K562 (cell line): ENCODE results near the gene MFAP2. TPM values are rescaled to one million over a fixed set of nuclear protein-coding genes. Genes with fewer than 3 reads are reported as not detected.
A peak's percentile ranks its signal among the peaks of the same experiment; 100 is the strongest.

Source experiments
- ATAC-seq: fragments of 200-7000 bp; cut with Tn5 transposase; 3 replicates; pipeline ENCODE4 v1.9.1; 2020; ENCODE audit warnings: moderate library complexity
- BruUV-seq: library from RNA; stranded (reverse); fragments of 400-500 nt; replicated peaks from 2 replicates; lab custom pipeline; 2021; lab: Mats Ljungman, UMichigan
- CTCF ChIA-PET: fragments of 300-600 bp; formaldehyde crosslinking; extraction: SDS; loops from one replicate; lab custom pipeline; 2021; ENCODE audit warnings: low intra/inter-chr PET ratio; lab: Yijun Ruan, JAX
- POLR2A ChIA-PET: fragments of 300-600, 350-650 bp; sonication (Branson Sonifier 250); formaldehyde crosslinking; extraction: SDS; loops from one replicate; lab custom pipeline; 2021; ENCODE audit warnings: antibody characterized with exemption, inconsistent platforms; lab: Yijun Ruan, JAX
- DNase-seq, 4 experiments: peaks; one replicate each; pipeline versions ENCODE4 v3.0.0 to v3.0.0-alpha.2; 2011 to 2018; ENCODE audit warnings: low spot score in 3 of 4, mixed read lengths in 3 of 4; ENCODE audit errors: extremely low read depth in 1 of 4
- FAIRE-seq: peaks from 2 replicates; lab custom pipeline; 2011; peaks lifted over from hg19 to GRCh38; lab: Jason Lieb, UNC
- H2AFZ ChIP-seq: 2 replicates; pipeline ENCODE4 v1.6.0; 2011; ENCODE audit warnings: low read depth, low read length, control low read depth, inconsistent platforms
- H3K27ac ChIP-seq: fragments of 200-600 bp; 3 replicates; pipeline ENCODE4 v1.8.0; 2011; ENCODE audit warnings: low read depth, mild to moderate bottlenecking, control low read depth, inconsistent platforms, low read length, moderate library complexity, mixed read lengths; ENCODE audit errors: extremely low read depth
- H3K27me3 ChIP-seq, 2 experiments: fragments of 300-600 bp in 1 of 2; 2 replicates in 1 of 2; 3 replicates in 1 of 2; pipeline versions ENCODE4 v1.6.0 to v1.8.0; 2011; ENCODE audit warnings: inconsistent platforms in 2 of 2, low read length in 2 of 2, mild to moderate bottlenecking in 1 of 2, mixed read lengths in 1 of 2, moderate library complexity in 1 of 2; ENCODE audit not compliant: control insufficient read depth in 2 of 2, insufficient read depth in 2 of 2
- H3K36me3 ChIP-seq: fragments of 300-600 bp; 3 replicates; pipeline ENCODE4 v1.8.0; 2011; ENCODE audit warnings: mild to moderate bottlenecking, low read length, inconsistent platforms; ENCODE audit not compliant: control insufficient read depth, insufficient read depth
- H3K4me1 ChIP-seq, 2 experiments: fragments of 200-600 bp in 1 of 2; replicated peaks in 1 of 2; 2 replicates in 1 of 2; 3 replicates in 1 of 2; pipeline versions ENCODE4 v1.5.1 to v1.8.0; 2011; ENCODE audit warnings: inconsistent platforms in 2 of 2, low read length in 2 of 2, mild to moderate bottlenecking in 1 of 2, mixed read lengths in 1 of 2, moderate library complexity in 1 of 2; ENCODE audit not compliant: control insufficient read depth in 2 of 2, insufficient read depth in 2 of 2
- H3K4me2 ChIP-seq: 2 replicates; pipeline ENCODE4 v1.6.1; 2011; ENCODE audit warnings: low read length, control low read depth, inconsistent platforms, mixed read lengths; ENCODE audit not compliant: insufficient read depth
- H3K4me3 ChIP-seq: fragments of 200-600 bp; sonication (generic), shearing (Covaris generic); 2 replicates; pipeline ENCODE4 v1.5.1; 2016; ENCODE audit warnings: control low read depth, inconsistent platforms
- H3K79me2 ChIP-seq: fragments of 200-600 bp; 3 replicates; pipeline ENCODE4 v1.8.0; 2011; ENCODE audit warnings: low read length, inconsistent platforms; ENCODE audit not compliant: control insufficient read depth, insufficient read depth
- H3K9ac ChIP-seq, 2 experiments: 2 replicates each; pipeline versions ENCODE4 v1.6.0 to v1.6.1; 2011; ENCODE audit warnings: low read depth in 2 of 2, low read length in 2 of 2, control low read depth in 1 of 2, inconsistent platforms in 1 of 2, mild to moderate bottlenecking in 1 of 2, mixed read lengths in 1 of 2; ENCODE audit not compliant: insufficient read depth in 1 of 2
- H3K9me1 ChIP-seq: one replicate; pipeline ENCODE4 v1.6.0; 2011; ENCODE audit warnings: inconsistent platforms, mild to moderate bottlenecking, low read length, moderate library complexity; ENCODE audit not compliant: control insufficient read depth, insufficient read depth
- H3K9me3 ChIP-seq: replicated peaks from 2 replicates; pipeline ENCODE4 v1.5.1; 2011; ENCODE audit warnings: low read depth, low read length, inconsistent platforms; ENCODE audit not compliant: control insufficient read depth, insufficient read depth
- H4K20me1 ChIP-seq: replicated peaks from 2 replicates; pipeline ENCODE4 v1.6.1; 2011; ENCODE audit warnings: low read length, inconsistent platforms, mixed read lengths; ENCODE audit not compliant: control insufficient read depth, insufficient read depth
- KLF16 ChIP-seq: IDR thresholded peaks from 2 replicates; pipeline ENCODE4 v1.6.1; 2016; ENCODE audit warnings: antibody characterized with exemption
- L3MBTL2 ChIP-seq: fragments of 450-650 bp; IDR thresholded peaks from 2 replicates; pipeline ENCODE4 v1.6.1; 2016; ENCODE audit warnings: mild to moderate bottlenecking, moderate library complexity
- MLLT1 ChIP-seq, 2 experiments: fragments of 450-650 bp; IDR thresholded peaks; 2 replicates each; pipeline ENCODE4 v1.6.1; 2016
- MXD1 ChIP-seq: fragments of 250-450 bp; sonication (Bioruptor Pico); IDR thresholded peaks from 2 replicates; pipeline ENCODE4 v1.8.0; 2021; ENCODE audit warnings: borderline replicate concordance, mild to moderate bottlenecking, moderate library complexity; ENCODE audit not compliant: poor library complexity, severe bottlenecking
- ZBTB9 ChIP-seq: fragments of 450-650 bp; formaldehyde crosslinking; IDR thresholded peaks from 2 replicates; pipeline ENCODE4 v1.4.0; 2020; ENCODE audit warnings: mild to moderate bottlenecking, moderate library complexity
- WGBS: fragments of 100-300 bp; shearing (Covaris generic); methylation state at CpG from one replicate; pipeline ENCODE4 v1.1.6; 2016; ENCODE audit warnings: low coverage, mixed read lengths; ENCODE audit not compliant: insufficient coverage; ENCODE audit errors: missing lambda C conversion rate; 5-methylcytosine and 5-hydroxymethylcytosine counted together
- in situ Hi-C: fragments of 300-500 bp; cut with MboI; formaldehyde crosslinking; loops from 4 replicates; pipeline ENCODE4 v1.15.0; 2018; ENCODE audit warnings: inconsistent platforms, mixed read lengths
- intact Hi-C: fragments of 100-400 bp; cut with micrococcal nuclease; formaldehyde crosslinking; loops from 2 replicates; pipeline ENCODE4 v1.14.2; 2022
- polyA plus RNA-seq, 8 experiments: library from polyadenylated mRNA; depleted of rRNA in 4 of 8; stranded (reverse) in 5 of 8; unstranded in 3 of 8; fragments of >200 nt; fragmentation: Nextera tagmentation in 2 of 8; fragmentation: Illumina TruSeq in 1 of 8; extraction: Ambion mirVana in 2 of 8; extraction: Trizol in 1 of 8; gene quantifications; 2 replicates each; pipeline versions ENCODE4 v1.2.1 to v1.2.3, GENCODE V29; 2011 to 2014; ENCODE audit warnings: inconsistent platforms in 1 of 8, missing spikeins in 1 of 8
- total RNA-seq, 7 experiments: library from RNA; depleted of rRNA in 6 of 7; stranded (reverse); fragments of >200 nt in 6 of 7; fragmentation: Illumina TruSeq in 2 of 7; extraction: Trizol in 2 of 7; gene quantifications; 2 replicates each; pipeline versions ENCODE4 v1.2.1 to v1.2.3, GENCODE V29; 2011 to 2021; ENCODE audit warnings: low replicate concordance in 1 of 7

The MFAP2 gene
- total and polyA plus RNA-seq, 9 of the 15 experiments (the other 6 are each of a cell fraction or from before 2014, with no cell fraction given): not detected

GRCh38 chr1:16960560-16961296, 19.7 kb downstream of the MFAP2 start (continued):
- TF ChIP-seq ZBTB9 (CRISPR knock-in tag) (0 out of 2 replicates have a peak, but pooled peaks have one; percentile 21), MLLT1 (IDR thresholded peaks at IDR 0.05) (0 out of 4 replicates have a peak, but pooled peaks of 1 of the 2 experiments have one; percentile 18), L3MBTL2 (peak; percentile 69), KLF16 (0 out of 2 replicates have a peak, but pooled peaks have one; percentile 20)

GRCh38 chr1:16958475-16958874, 21.9 kb downstream of the MFAP2 start:
- no TSS peak for BruUV-seq
- Histone ChIP-seq H3K79me2 (no peaks in the 10 kb centered on the region), H3K9me3 (no peaks in the 10 kb centered on the region), H3K4me2 (no peak overlapping the region), H3K27me3 (peaks cover 15 to 32% of the 10 kb centered on the region in 2 experiments; a peak in 4 of 5 replicates), H3K36me3 (no peaks in the 10 kb centered on the region), H3K4me3 (no peak overlapping the region), H3K4me1 (peaks cover 0 to 33% of the 10 kb centered on the region in 2 experiments; a peak in 2 of 5 replicates), H2AFZ (no peak overlapping the region), H4K20me1 (peaks cover 16% of the 10 kb centered on the region; the same call in 1 of the 2 replicates), H3K9me1 (no peaks in the 10 kb centered on the region), H3K27ac (no peak overlapping the region), H3K9ac (no peak overlapping the region)
- FAIRE-seq (no peak), DNase-seq (no peak), ATAC-seq (no peak)
- ChIA-PET POLR2A (no interaction called here), CTCF (no interaction called here)
- intact Hi-C loops: no loop called here
- WGBS: 64% methylated on average over 12 of the region's 12 CpGs
- no peak for TF ChIP-seq MXD1 (CRISPR knock-in tag)
- in situ Hi-C loops: loop anchor here (5.0 kb wide), 1 partner anchor 94 kb away; the partner anchor contains the start of gene SDHB
